OCI-LY7 (cell line): ENCODE data around the gene MYLK4. TPM values are rescaled to one million over a fixed set of nuclear protein-coding genes. Genes with fewer than 3 reads are reported as not detected.

Experiments used
- BruUV-seq: library from RNA; stranded (reverse); fragments of 400-500 nt; replicated peaks from 2 replicates; lab custom pipeline; 2021; lab: Mats Ljungman, UMichigan
- CTCF ChIA-PET: fragments of 300-600 bp; sonication (Branson Sonifier 250); formaldehyde crosslinking; loops from one replicate; lab custom pipeline; 2022; ENCODE audit warnings: antibody characterized with exemption; ENCODE audit not compliant: unreplicated experiment; lab: Charles Lee
- POLR2A ChIA-PET: fragments of 300-600 bp; sonication (Branson Sonifier 250); formaldehyde crosslinking; loops from one replicate; lab custom pipeline; 2022; ENCODE audit warnings: antibody characterized with exemption; lab: Charles Lee
- DNase-seq: peaks from one replicate; pipeline ENCODE4 v3.0.0-alpha.2; 2015; ENCODE audit warnings: low spot score
- H2AFZ ChIP-seq: fragments of 200-600 bp; sonication (generic), shearing (Covaris generic); 2 replicates; pipeline ENCODE4 v1.6.1; 2014; ENCODE audit warnings: mild to moderate bottlenecking, antibody characterized with exemption, low read length, moderate library complexity
- H3K27ac ChIP-seq: fragments of 200-600 bp; sonication (generic); 2 replicates; pipeline ENCODE4 v1.5.1; 2014; ENCODE audit warnings: mixed run types, low read depth, mild to moderate bottlenecking, moderate library complexity, low read length, inconsistent platforms; ENCODE audit not compliant: poor library complexity, severe bottlenecking
- H3K36me3 ChIP-seq: fragments of 200-600 bp; sonication (generic); 2 replicates; pipeline ENCODE4 v1.6.1; 2014; ENCODE audit warnings: mild to moderate bottlenecking, antibody characterized with exemption, low read length, moderate library complexity, mixed read lengths; ENCODE audit not compliant: insufficient read depth
- H3K4me1 ChIP-seq: fragments of 200-600 bp; sonication (generic); 2 replicates; pipeline ENCODE4 v1.5.1; 2014; ENCODE audit warnings: mild to moderate bottlenecking, low read length; ENCODE audit not compliant: insufficient read depth, poor library complexity, severe bottlenecking
- H3K4me2 ChIP-seq: fragments of 200-600 bp; sonication (generic); 2 replicates; pipeline ENCODE4 v1.6.1; 2014; ENCODE audit warnings: mild to moderate bottlenecking, low read length
- H3K4me3 ChIP-seq: fragments of 200-600 bp; sonication (generic); 2 replicates; pipeline ENCODE4 v1.5.1; 2014; ENCODE audit warnings: mild to moderate bottlenecking, low read depth, low read length; ENCODE audit not compliant: poor library complexity, severe bottlenecking
- H3K79me2 ChIP-seq: fragments of 200-600 bp; sonication (generic); 2 replicates; pipeline ENCODE4 v1.6.1; 2016; ENCODE audit warnings: low read depth, mild to moderate bottlenecking, low read length, moderate library complexity, mixed read lengths; ENCODE audit not compliant: insufficient read depth
- H3K9me2 ChIP-seq: fragments of 200-600 bp; sonication (generic); 2 replicates; pipeline ENCODE4 v1.6.1; 2016; ENCODE audit warnings: mild to moderate bottlenecking, low read length, mixed read lengths; ENCODE audit not compliant: insufficient read depth
- H3K9me3 ChIP-seq: fragments of 200-600 bp; sonication (generic); 2 replicates; pipeline ENCODE4 v1.6.1; 2014; ENCODE audit warnings: mild to moderate bottlenecking, mixed run types, low read length, mixed read lengths
- H4K20me1 ChIP-seq: fragments of 200-600 bp; sonication (generic); 2 replicates; pipeline ENCODE4 v1.6.1; 2014; ENCODE audit warnings: mild to moderate bottlenecking, antibody characterized with exemption, low read length, moderate library complexity, mixed read lengths; ENCODE audit not compliant: insufficient read depth
- CTCF ChIP-seq: fragments of 200-600 bp; sonication (generic); conservative IDR thresholded peaks from 2 replicates; pipeline ENCODE4 v1.5.1; 2014; ENCODE audit warnings: mild to moderate bottlenecking, antibody characterized with exemption, low read length, moderate library complexity, mixed read lengths
- EZH2phosphoT487 ChIP-seq: fragments of 200-600 bp; sonication (generic); IDR thresholded peaks from 2 replicates; pipeline ENCODE4 v1.6.1; 2018; ENCODE audit warnings: low read depth, borderline replicate concordance, mild to moderate bottlenecking, mixed run types, antibody characterized with exemption, low read length, moderate library complexity, mixed read lengths
- intact Hi-C: fragments of 100-400 bp; cut with micrococcal nuclease; formaldehyde crosslinking; loops from one replicate; pipeline ENCODE4 v1.10.0; 2022; ENCODE audit not compliant: unreplicated experiment
- total RNA-seq, 2 experiments: library from RNA; depleted of rRNA in 1 of 2; stranded (reverse); fragments of >200 nt in 1 of 2; shearing (Covaris generic) in 1 of 2; gene quantifications; 2 replicates each; pipeline ENCODE4 v1.2.3, GENCODE V29; 2014 to 2022

The MYLK4 gene
- total RNA-seq, 2 experiments from 2014 or later: 0.16 to 0.36 TPM

DNA sequence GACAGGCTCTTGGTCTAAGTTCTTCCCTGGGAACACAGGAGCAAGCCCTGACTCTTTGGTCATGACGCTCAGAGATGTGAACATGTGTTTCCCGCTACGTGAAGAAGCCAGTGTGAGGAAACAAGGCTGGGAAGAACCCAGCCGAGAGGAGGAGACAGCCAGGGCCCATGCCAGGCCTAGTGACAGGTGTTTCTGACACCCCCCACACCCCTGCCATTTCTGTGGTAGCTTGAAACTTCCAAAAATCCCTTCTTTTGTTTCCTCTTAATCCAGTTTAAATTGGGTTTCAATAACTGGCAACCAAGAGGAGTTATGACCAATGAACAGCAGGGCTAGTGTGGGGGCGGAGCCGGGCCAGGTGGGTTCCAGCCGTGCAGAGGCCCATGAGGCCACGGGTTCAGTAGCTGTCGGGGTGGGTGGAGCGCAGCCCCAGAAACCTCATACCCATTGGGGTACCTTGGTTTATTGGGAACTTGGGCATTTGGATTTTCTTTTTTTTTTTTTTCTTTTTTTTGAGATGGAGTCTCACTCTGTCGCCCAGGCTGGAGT lies 47.9 kb upstream of the MYLK4 start:
- DNase-seq: no peak
- no peaks in the 10 kb centered on the region for H3K9me2 ChIP-seq
- no peak for TF ChIP-seq CTCF
- TF ChIP-seq EZH2phosphoT487: no peak
- H4K20me1 ChIP-seq: no peaks in the 10 kb centered on the region
- BruUV-seq: no TSS peak
- H3K36me3 ChIP-seq: no peaks in the 10 kb centered on the region
- H3K79me2 ChIP-seq: no peaks in the 10 kb centered on the region
- ChIA-PET POLR2A (no interaction called here), CTCF (no interaction called here)
- no peak overlapping the region for H3K4me3 ChIP-seq
- H3K4me2 ChIP-seq: no peak overlapping the region
- no peak overlapping the region for H2AFZ ChIP-seq
- no peaks in the 10 kb centered on the region for H3K9me3 ChIP-seq
- H3K27ac ChIP-seq: no peak overlapping the region
- peaks cover 4% of the 10 kb centered on the region for H3K4me1 ChIP-seq
- intact Hi-C loops: no loop called here

- Histone ChIP-seq H3K9me2 (no peaks in the 10 kb centered on the region), H3K4me1 (peaks cover 4% of the 10 kb centered on the region), H2AFZ (no peak overlapping the region), H3K27ac (no peak overlapping the region), H3K36me3 (no peaks in the 10 kb centered on the region), H3K79me2 (no peaks in the 10 kb centered on the region), H4K20me1 (no peaks in the 10 kb centered on the region), H3K4me3 (no peak overlapping the region), H3K4me2 (no peak overlapping the region), H3K9me3 (no peaks in the 10 kb centered on the region)
- CTCF ChIA-PET: no interaction called here
- intact Hi-C loops: no loop called here
- POLR2A ChIA-PET: interaction anchor here (0.6 kb wide), 1 partner anchor 151 kb away, joined by 3 read pairs; no protein-coding TSS in a partner anchor
- no peak for TF ChIP-seq CTCF
- no peak for TF ChIP-seq EZH2phosphoT487
- BruUV-seq: no TSS peak
- DNase-seq: no peak
Observed at GRCh38 chr6:2797564-2798031, 46.9 kb upstream of the MYLK4 start.

DNA sequence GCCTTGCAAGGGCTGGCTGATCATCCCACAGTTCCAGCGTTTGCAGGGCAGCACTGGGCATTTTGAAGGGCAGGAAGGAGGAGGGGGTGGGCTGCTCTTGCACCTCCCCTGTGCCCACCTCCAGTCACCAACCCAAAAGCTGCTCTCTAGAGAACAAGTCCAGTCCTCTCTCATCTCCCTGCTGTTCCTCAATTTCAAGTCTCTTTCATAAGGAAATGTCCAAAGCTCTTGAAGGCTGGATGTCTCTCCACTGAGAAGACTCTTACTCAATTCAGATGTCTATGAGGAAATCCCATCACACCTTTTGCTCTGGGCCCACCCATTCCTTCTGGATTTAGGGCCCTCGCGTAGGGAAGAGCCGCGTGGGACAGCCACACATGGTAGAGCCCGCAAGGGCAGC lies 46.1 kb upstream of the MYLK4 start:
- Histone ChIP-seq H2AFZ (no peak overlapping the region), H3K4me3 (no peak overlapping the region), H3K4me1 (peaks cover 4% of the 10 kb centered on the region), H4K20me1 (no peaks in the 10 kb centered on the region), H3K36me3 (no peaks in the 10 kb centered on the region), H3K27ac (no peak overlapping the region), H3K9me3 (no peaks in the 10 kb centered on the region), H3K79me2 (no peaks in the 10 kb centered on the region), H3K4me2 (no peak overlapping the region), H3K9me2 (no peaks in the 10 kb centered on the region)
- no peak for DNase-seq
- TF ChIP-seq EZH2phosphoT487 (no peak), CTCF (no peak)
- no TSS peak for BruUV-seq
- ChIA-PET CTCF (no interaction called here), POLR2A (interaction anchor here (1.0 kb wide), 1 partner anchor 190 kb away, joined by 6 read pairs; no protein-coding TSS in a partner anchor)
- intact Hi-C loops: no loop called here
